KMS-11 (cell line): ENCODE data around the gene DNAJB1.
"Not testable (repeated sequence)": the region's sequence is repeated elsewhere in the genome, so short reads cannot be mapped to it uniquely, and the experiment has no call there.

Source experiments
- H2AFZ ChIP-seq: fragments of 200-600 bp; sonication (generic); 2 replicates; pipeline ENCODE4 v1.6.1; 2016; ENCODE audit warnings: antibody characterized with exemption, mixed run types, low read depth
- H3K27ac ChIP-seq: fragments of 200-600 bp; sonication (generic); 2 replicates; pipeline ENCODE4 v1.6.1; 2016; ENCODE audit warnings: mild to moderate bottlenecking, mixed run types
- H3K27me3 ChIP-seq: fragments of 200-600 bp; sonication (generic); 2 replicates; pipeline ENCODE4 v1.6.1; 2017; ENCODE audit warnings: mild to moderate bottlenecking, low read depth, mixed run types, moderate library complexity; ENCODE audit not compliant: insufficient read depth
- H3K36me3 ChIP-seq: fragments of 200-600 bp; sonication (generic); 2 replicates; pipeline ENCODE4 v1.6.1; 2017; ENCODE audit warnings: mild to moderate bottlenecking, mixed run types; ENCODE audit not compliant: insufficient read depth
- H3K4me1 ChIP-seq: fragments of 200-600 bp; sonication (generic); 2 replicates; pipeline ENCODE4 v1.6.1; 2016; ENCODE audit warnings: mild to moderate bottlenecking, low read depth, mixed run types; ENCODE audit not compliant: poor library complexity, severe bottlenecking
- H3K4me2 ChIP-seq: fragments of 200-600 bp; sonication (generic); 2 replicates; pipeline ENCODE4 v1.7.0; 2016; ENCODE audit warnings: mild to moderate bottlenecking, mixed run types
- H3K4me3 ChIP-seq: fragments of 200-600 bp; sonication (generic); IDR thresholded peaks from 2 replicates; pipeline ENCODE4 v1.6.1; 2017; ENCODE audit warnings: low read depth, low read length, mixed read lengths; ENCODE audit not compliant: insufficient read depth
- H3K79me2 ChIP-seq: fragments of 200-600 bp; sonication (generic); 2 replicates; pipeline ENCODE4 v1.6.1; 2016; ENCODE audit warnings: low read depth, mixed run types; ENCODE audit not compliant: insufficient read depth
- H3K9ac ChIP-seq: fragments of 200-600 bp; sonication (generic); 2 replicates; pipeline ENCODE4 v1.6.1; 2016; ENCODE audit warnings: mild to moderate bottlenecking, mixed run types
- H4K20me1 ChIP-seq: fragments of 200-600 bp; sonication (generic); 2 replicates; pipeline ENCODE4 v1.6.1; 2016; ENCODE audit warnings: mild to moderate bottlenecking, mixed run types; ENCODE audit not compliant: insufficient read depth
- TF ChIP-seq, protein P1 (sequence below): fragments of 200-600 bp; sonication (generic); conservative IDR thresholded peaks from 2 replicates; pipeline ENCODE4 v1.6.1; 2017; ENCODE audit warnings: low read depth, mild to moderate bottlenecking, antibody characterized with exemption, low read length, moderate library complexity, mixed read lengths

The DNAJB1 gene

GRCh38 chr19:14511229-14511593, 7.0 kb downstream of the DNAJB1 start:
- Histone ChIP-seq H3K4me3 (no peak overlapping the region), H3K27me3 (no peaks in the 10 kb centered on the region), H3K4me1 (peaks cover 31% of the 10 kb centered on the region), H4K20me1 (peaks cover 7% of the 10 kb centered on the region; the same call in 1 of the 2 replicates), H3K27ac (no peak overlapping the region), H2AFZ (no peak overlapping the region), H3K4me2 (no peak overlapping the region), H3K79me2 (peaks cover 6% of the 10 kb centered on the region), H3K36me3 (peaks cover 5% of the 10 kb centered on the region; the same call in 1 of the 2 replicates), H3K9ac (no peak overlapping the region)
- TF ChIP-seq, protein P1, sequence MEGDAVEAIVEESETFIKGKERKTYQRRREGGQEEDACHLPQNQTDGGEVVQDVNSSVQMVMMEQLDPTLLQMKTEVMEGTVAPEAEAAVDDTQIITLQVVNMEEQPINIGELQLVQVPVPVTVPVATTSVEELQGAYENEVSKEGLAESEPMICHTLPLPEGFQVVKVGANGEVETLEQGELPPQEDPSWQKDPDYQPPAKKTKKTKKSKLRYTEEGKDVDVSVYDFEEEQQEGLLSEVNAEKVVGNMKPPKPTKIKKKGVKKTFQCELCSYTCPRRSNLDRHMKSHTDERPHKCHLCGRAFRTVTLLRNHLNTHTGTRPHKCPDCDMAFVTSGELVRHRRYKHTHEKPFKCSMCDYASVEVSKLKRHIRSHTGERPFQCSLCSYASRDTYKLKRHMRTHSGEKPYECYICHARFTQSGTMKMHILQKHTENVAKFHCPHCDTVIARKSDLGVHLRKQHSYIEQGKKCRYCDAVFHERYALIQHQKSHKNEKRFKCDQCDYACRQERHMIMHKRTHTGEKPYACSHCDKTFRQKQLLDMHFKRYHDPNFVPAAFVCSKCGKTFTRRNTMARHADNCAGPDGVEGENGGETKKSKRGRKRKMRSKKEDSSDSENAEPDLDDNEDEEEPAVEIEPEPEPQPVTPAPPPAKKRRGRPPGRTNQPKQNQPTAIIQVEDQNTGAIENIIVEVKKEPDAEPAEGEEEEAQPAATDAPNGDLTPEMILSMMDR, result no peak

GRCh38 chr19:14510311-14511228, 7.6 kb downstream of the DNAJB1 start:
- Histone ChIP-seq H3K27me3 (no peaks in the 10 kb centered on the region), H3K4me2 (no peak overlapping the region), H3K27ac (no peak overlapping the region), H3K4me1 (peaks cover 28% of the 10 kb centered on the region), H3K36me3 (peaks cover 2% of the 10 kb centered on the region; the same call in 1 of the 2 replicates), H3K4me3 (no peak overlapping the region), H4K20me1 (0 out of 2 replicates have a peak, but pooled peaks cover under 1% of the 10 kb centered on the region), H3K9ac (no peak overlapping the region), H3K79me2 (no peaks in the 10 kb centered on the region; the same call in 1 of the 2 replicates), H2AFZ (no peak overlapping the region)
- TF ChIP-seq, protein P1, result no peak

- no peaks in the 10 kb centered on the region for H3K79me2 ChIP-seq
- H3K4me2 ChIP-seq, result no peak overlapping the region
- no peak overlapping the region for H3K9ac ChIP-seq
- no peaks in the 10 kb centered on the region for H3K36me3 ChIP-seq
- H3K27me3 ChIP-seq, result no peaks in the 10 kb centered on the region
- no peaks in the 10 kb centered on the region for H4K20me1 ChIP-seq
- peaks cover 24% of the 10 kb centered on the region for H3K4me1 ChIP-seq
- TF ChIP-seq, protein P1, result no peak
- no peak overlapping the region for H3K27ac ChIP-seq
- H3K4me3 ChIP-seq, result no peak overlapping the region
- no peak overlapping the region for H2AFZ ChIP-seq
Observed at GRCh38 chr19:14507704-14508542, 10.3 kb downstream of the DNAJB1 start.

GRCh38 chr19:14505488-14506239, 12.5 kb downstream of the DNAJB1 start:
- Histone ChIP-seq H3K4me3 (no peak overlapping the region), H3K4me2 (no peak overlapping the region), H3K9ac (no peak overlapping the region), H3K4me1 (peaks cover 24% of the 10 kb centered on the region), H3K79me2 (no peaks in the 10 kb centered on the region), H3K27ac (no peak overlapping the region), H2AFZ (no peak overlapping the region), H4K20me1 (no peaks in the 10 kb centered on the region), H3K36me3 (no peaks in the 10 kb centered on the region), H3K27me3 (no peaks in the 10 kb centered on the region)
- TF ChIP-seq, protein P1, result peak; percentile 52

GRCh38 chr19:14504575-14504974, 13.6 kb downstream of the DNAJB1 start:
- not testable (repeated sequence) for H3K4me2 ChIP-seq, H3K27me3 ChIP-seq, H2AFZ ChIP-seq, H3K27ac ChIP-seq, H3K4me3 ChIP-seq, H3K36me3 ChIP-seq, H4K20me1 ChIP-seq, H3K79me2 ChIP-seq, H3K9ac ChIP-seq
- H3K4me1 ChIP-seq, result peaks cover 24% of the 10 kb centered on the region
